Fibroblast of skin of left quadriceps (primary cell): ENCODE results near the gene TMIGD2.
"Not testable (repeated sequence)": the region's sequence is repeated elsewhere in the genome, so short reads cannot be mapped to it uniquely, and the experiment has no call there.

Source experiments
- DNase-seq, 2 experiments: peaks; one replicate each; pipeline ENCODE4 v3.0.0-alpha.2; 2013; ENCODE audit warnings: low read depth in 2 of 2

TMIGD2 gene

GRCh38 chr19:4302243-4302640 is at the start of gene TMIGD2:
Gene TMIGD2, minus strand, starts transcription at chr19:4302389. Its CDS starts 4 bp downstream, at chr19:4302385.
- DNase-seq = no peak

GRCh38 chr19:4350726-4351125 is 48.5 kb upstream of the TMIGD2 start:
- DNase-seq = no peak

- no peak for DNase-seq
Measured at GRCh38 chr19:4350111-4350510, 47.9 kb upstream of the TMIGD2 start.

- not testable (repeated sequence) for DNase-seq
Measured at GRCh38 chr19:4349225-4349624, 47.0 kb upstream of the TMIGD2 start.

- no peak for DNase-seq
Measured at GRCh38 chr19:4347521-4347920, 45.3 kb upstream of the TMIGD2 start.

- no peak for DNase-seq
Measured at GRCh38 chr19:4346020-4346383, 43.8 kb upstream of the TMIGD2 start.

GRCh38 chr19:4345342-4346019 is 43.3 kb upstream of the TMIGD2 start:
- DNase-seq = no peak

- peak; percentile 59 to 62 for DNase-seq
Measured at GRCh38 chr19:4343370-4344307, 41.5 kb upstream of the TMIGD2 start, which contains the start of gene MPND. Gene MPND, plus strand, starts transcription at chr19:4343562. Its CDS starts 32 bp downstream, at chr19:4343594.

- peak; percentile 100 for DNase-seq
Measured at GRCh38 chr19:4342615-4343369, 40.6 kb upstream of the TMIGD2 start.

GRCh38 chr19:4342314-4342614 is 40.1 kb upstream of the TMIGD2 start:
- DNase-seq = no peak

GRCh38 chr19:4338441-4339355 is 36.5 kb upstream of the TMIGD2 start, which contains the start of gene STAP2:
Gene STAP2, minus strand, starts transcription at chr19:4338827. Its CDS starts 74 bp downstream, at chr19:4338753.
- DNase-seq = no peak

- DNase-seq = no peak
Measured at GRCh38 chr19:4337906-4338440, 35.8 kb upstream of the TMIGD2 start.

GRCh38 chr19:4334929-4335570 is 32.9 kb upstream of the TMIGD2 start:
- DNase-seq = no peak

GRCh38 chr19:4329858-4330257 is 27.7 kb upstream of the TMIGD2 start:
- DNase-seq = no peak

- DNase-seq = not testable (repeated sequence)
Measured at GRCh38 chr19:4328991-4329681, 26.9 kb upstream of the TMIGD2 start.

- peak; percentile 92 for DNase-seq
Measured at GRCh38 chr19:4328243-4328990, 26.2 kb upstream of the TMIGD2 start.

- DNase-seq = no peak
Measured at GRCh38 chr19:4327877-4328242, 25.7 kb upstream of the TMIGD2 start.

GRCh38 chr19:4327252-4327876 is 25.2 kb upstream of the TMIGD2 start:
- no peak for DNase-seq

- no peak for DNase-seq
Measured at GRCh38 chr19:4326837-4327251, 24.7 kb upstream of the TMIGD2 start.
